ENCODE results near the gene RAMP1. TPM values are rescaled to one million over a fixed set of nuclear protein-coding genes. Genes with fewer than 3 reads are reported as not detected.

The RAMP1 gene
- total and polyA plus RNA-seq, 2 of the 4 experiments (the other 2 are of a cell fraction): 15.8 to 77.1 TPM

DNA sequence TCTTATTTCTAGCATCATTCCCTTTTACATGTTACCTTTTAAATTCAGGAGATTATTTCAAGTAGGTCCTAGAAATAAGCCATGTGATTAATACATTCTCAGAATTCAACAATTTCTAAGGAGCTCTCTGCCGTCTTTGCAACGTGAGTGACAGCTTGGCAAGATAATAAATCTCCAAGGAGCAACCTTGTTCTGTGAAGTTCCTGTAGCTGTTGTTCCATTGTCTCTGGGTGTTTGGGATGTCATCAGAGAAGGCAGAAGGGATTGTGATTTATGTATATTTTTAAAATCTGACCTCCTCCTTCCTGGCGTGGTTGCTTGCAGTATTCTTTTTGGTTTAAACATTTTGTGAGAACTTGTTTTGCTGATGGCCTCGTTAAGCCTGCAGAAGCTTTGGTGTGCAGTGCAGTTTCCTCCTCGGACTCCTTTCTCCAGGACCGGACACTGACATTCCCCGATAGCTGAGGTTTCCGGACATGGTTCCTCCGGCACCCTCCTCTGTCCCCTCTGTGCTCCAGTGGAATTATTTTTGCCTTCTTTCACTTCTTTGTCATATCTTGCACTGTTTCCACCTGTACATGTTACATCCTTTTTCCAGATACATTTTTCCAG is 33.7 kb downstream of the RAMP1 start:
- in situ Hi-C loops (cut with MboI; ENCODE audit: low sequenced_read_pairs) (no loop called here), intact Hi-C loops (cut with micrococcal nuclease) (no loop called here), dilution Hi-C loops (cut with HindIII; ENCODE audit: low sequenced_read_pairs, unreplicated experiment) (no loop called here)
- Histone ChIP-seq H2BK5ac (ENCODE audit: low read depth, low read length, poor library complexity, severe bottlenecking) (no peak overlapping the region), H4K20me1 (ENCODE audit: insufficient read depth, low read length) (no peaks in the 10 kb centered on the region), H3K9ac (ENCODE audit: low read depth, low read length) (no peak overlapping the region), H3K36me3 (ENCODE audit: control insufficient read depth, insufficient read depth, low read length) (no peaks in the 10 kb centered on the region), H3K4me1 (ENCODE audit: control insufficient read depth, insufficient read depth, low read length) (peaks cover 13% of the 10 kb centered on the region), H3K9me1 (ENCODE audit: insufficient read depth, low read length) (peaks cover 7% of the 10 kb centered on the region), H2BK120ac (ENCODE audit: low read depth, low read length) (no peak overlapping the region), H3K23ac (ENCODE audit: low read depth, low read length) (no peak overlapping the region), H2AK5ac (ENCODE audit: low read depth, low read length) (no peak overlapping the region), H2BK15ac (ENCODE audit: low read depth, low read length) (no peak overlapping the region), H4K8ac (ENCODE audit: low read depth in 2 of 2, low read length in 2 of 2) (no peak overlapping the region), H4K5ac (ENCODE audit: low read depth, low read length) (no peak overlapping the region), H2BK20ac (ENCODE audit: low read depth, low read length) (no peak overlapping the region), H3K9me3 (ENCODE audit: control insufficient read depth, insufficient read depth, low read length) (no peaks in the 10 kb centered on the region), H3K14ac (replicated peaks; ENCODE audit: low read depth, low read length) (no peak overlapping the region), H3K79me1 (ENCODE audit: low read depth in 1 of 2, low read length in 2 of 2) (no peaks in the 10 kb centered on the region), H3K27me3 (ENCODE audit: control insufficient read depth, insufficient read depth, low read length) (no peaks in the 10 kb centered on the region), H2AK9ac (replicated peaks; ENCODE audit: low read depth, low read length, poor library complexity) (no peak overlapping the region), H3K4ac (ENCODE audit: low read depth, low read length) (no peak overlapping the region), H3K4me3 (ENCODE audit: insufficient read depth, low read depth, low read length) (no peak overlapping the region), H3K27ac (ENCODE audit: insufficient read depth, low read length) (no peak overlapping the region), H2AFZ (replicated peaks; ENCODE audit: low read length, poor library complexity) (no peak overlapping the region), H3K18ac (ENCODE audit: low read depth, low read length) (no peak overlapping the region), H3K56ac (ENCODE audit: extremely low read depth, insufficient read depth, low read length) (no peak overlapping the region), H4K91ac (ENCODE audit: insufficient read depth, low read depth, low read length) (no peak overlapping the region), H3K4me2 (ENCODE audit: low read depth, low read length) (no peak overlapping the region)
- no TSS peak for BruUV-seq (replicated peaks)
- DNase-seq (no peak), ATAC-seq (ENCODE audit: low read depth) (no peak)
- TF ChIP-seq MAZ (IDR thresholded peaks at IDR 0.05; ENCODE audit: borderline replicate concordance, low read depth, low read length): no peak
- no peak for TF ChIP-seq CEBPB (IDR thresholded peaks at IDR 0.05; ENCODE audit: low read depth, low read length)
- TF ChIP-seq POLR2A (IDR thresholded peaks at IDR 0.05; ENCODE audit: low read depth, low read length): no peak
- no peak for TF ChIP-seq SMC3 (IDR thresholded peaks at IDR 0.05; ENCODE audit: low read depth, low read length)
- TF ChIP-seq, protein P1, sequence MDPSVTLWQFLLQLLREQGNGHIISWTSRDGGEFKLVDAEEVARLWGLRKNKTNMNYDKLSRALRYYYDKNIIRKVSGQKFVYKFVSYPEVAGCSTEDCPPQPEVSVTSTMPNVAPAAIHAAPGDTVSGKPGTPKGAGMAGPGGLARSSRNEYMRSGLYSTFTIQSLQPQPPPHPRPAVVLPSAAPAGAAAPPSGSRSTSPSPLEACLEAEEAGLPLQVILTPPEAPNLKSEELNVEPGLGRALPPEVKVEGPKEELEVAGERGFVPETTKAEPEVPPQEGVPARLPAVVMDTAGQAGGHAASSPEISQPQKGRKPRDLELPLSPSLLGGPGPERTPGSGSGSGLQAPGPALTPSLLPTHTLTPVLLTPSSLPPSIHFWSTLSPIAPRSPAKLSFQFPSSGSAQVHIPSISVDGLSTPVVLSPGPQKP (IDR thresholded peaks at IDR 0.05; ENCODE audit: borderline replicate concordance, low read depth, low read length): no peak
- TF ChIP-seq RCOR1 (IDR thresholded peaks at IDR 0.05; ENCODE audit: insufficient replicate concordance, low read length): no peak
- TF ChIP-seq RFX5 (IDR thresholded peaks at IDR 0.05; ENCODE audit: low read depth, low read length): no peak
- no peak for TF ChIP-seq USF2 (IDR thresholded peaks at IDR 0.05; ENCODE audit: low read depth, low read length)
- no peak for TF ChIP-seq CTCF (conservative IDR thresholded peaks at IDR 0.05; ENCODE audit: low read depth, low read length)
- no peak for TF ChIP-seq CHD1 (IDR thresholded peaks at IDR 0.05; ENCODE audit: low read depth, low read length)
- TF ChIP-seq MAFK (IDR thresholded peaks at IDR 0.05; ENCODE audit: low read depth, low read length): no peak
- TF ChIP-seq FOS (IDR thresholded peaks at IDR 0.05; ENCODE audit: low read depth, low read length): no peak
- no peak for TF ChIP-seq NFE2L2 (IDR thresholded peaks at IDR 0.05; ENCODE audit: low read depth, low read length)
- no peak for TF ChIP-seq RAD21 (IDR thresholded peaks at IDR 0.05; ENCODE audit: low read length)
- TF ChIP-seq MXI1 (IDR thresholded peaks at IDR 0.05; ENCODE audit: borderline replicate concordance, low read depth, low read length): no peak
- TF ChIP-seq BHLHE40 (IDR thresholded peaks at IDR 0.05; ENCODE audit: low read depth, low read length): no peak
- ChIA-PET CTCF (no interaction called here), POLR2A (ENCODE audit: unreplicated experiment) (no interaction called here)
- 86% methylated on average over 6 of the region's 9 CpGs; no CpG with 5 or more reads in 1 of the 2 experiments for WGBS, 2 experiments (ENCODE audit: extremely low coverage in 2 of 2, insufficient read length in 1 of 2)
